Neural cell (in vitro differentiated cells): Measurements from ENCODE around the gene DTNBP1. TPM values are rescaled to one million over a fixed set of nuclear protein-coding genes. Genes with fewer than 3 reads are reported as not detected.

Source experiments
- H2AFZ ChIP-seq: fragments of 200-600, 300-800 bp; sonication (generic), shearing (Covaris generic); 2 replicates; pipeline ENCODE4 v1.6.0; 2014; ENCODE audit warnings: low read depth, mild to moderate bottlenecking, antibody characterized with exemption, low read length, moderate library complexity
- H3F3A ChIP-seq: fragments of 200-600 bp; shearing (Covaris generic); 2 replicates; pipeline ENCODE4 v1.6.1; 2016; ENCODE audit warnings: mild to moderate bottlenecking, moderate library complexity, mixed read lengths, antibody characterized with exemption, low read length; ENCODE audit not compliant: insufficient read depth, poor library complexity, severe bottlenecking
- H3K27ac ChIP-seq: fragments of 200-600, 300-800 bp; sonication (generic), shearing (Covaris generic); 2 replicates; pipeline ENCODE4 v1.5.1; 2014; ENCODE audit warnings: mild to moderate bottlenecking, low read length, moderate library complexity
- H3K27me3 ChIP-seq: fragments of 300-800, 200-600 bp; sonication (generic), shearing (Covaris generic); 2 replicates; pipeline ENCODE4 v1.6.0; 2014; ENCODE audit warnings: mild to moderate bottlenecking, low read depth, low read length, moderate library complexity; ENCODE audit not compliant: insufficient read depth
- H3K36me3 ChIP-seq: fragments of 300-800, 200-600 bp; sonication (generic), shearing (Covaris generic); 2 replicates; pipeline ENCODE4 v1.5.1; 2014; ENCODE audit warnings: mild to moderate bottlenecking, antibody characterized with exemption, low read length, moderate library complexity; ENCODE audit not compliant: insufficient read depth
- H3K4me2 ChIP-seq: fragments of 300-800, 200-600 bp; sonication (generic), shearing (Covaris generic); 2 replicates; pipeline ENCODE4 v1.6.0; 2014; ENCODE audit warnings: mild to moderate bottlenecking, low read length
- H3K4me3 ChIP-seq: fragments of 300-800, 200-600 bp; sonication (generic), shearing (Covaris generic); 2 replicates; pipeline ENCODE4 v1.5.1; 2014; ENCODE audit warnings: mild to moderate bottlenecking, low read length, moderate library complexity
- H3K79me2 ChIP-seq: fragments of 200-600 bp; shearing (Covaris generic); replicated peaks from 2 replicates; pipeline ENCODE4 v1.6.0; 2014; ENCODE audit warnings: mild to moderate bottlenecking, low read length, moderate library complexity; ENCODE audit not compliant: insufficient read depth
- H3K9ac ChIP-seq: fragments of 300-800, 200-600 bp; sonication (generic), shearing (Covaris generic); 2 replicates; pipeline ENCODE4 v1.6.1; 2016; ENCODE audit warnings: mild to moderate bottlenecking, low read length, mixed read lengths
- H3K9me2 ChIP-seq: fragments of 200-600 bp; shearing (Covaris generic); 2 replicates; pipeline ENCODE4 v1.6.1; 2016; ENCODE audit warnings: mild to moderate bottlenecking, low read length, mixed read lengths; ENCODE audit not compliant: insufficient read depth
- H3K9me3 ChIP-seq: fragments of 200-600, 300-800 bp; sonication (generic), shearing (Covaris generic); 2 replicates; pipeline ENCODE4 v1.6.1; 2016; ENCODE audit warnings: mild to moderate bottlenecking, mixed run types, low read length, moderate library complexity, mixed read lengths
- H4K20me1 ChIP-seq: fragments of 200-600 bp; shearing (Covaris generic); 2 replicates; pipeline ENCODE4 v1.6.1; 2016; ENCODE audit warnings: mild to moderate bottlenecking, mixed run types; ENCODE audit not compliant: insufficient read depth
- EP300 ChIP-seq: fragments of 450-650 bp; conservative IDR thresholded peaks from 2 replicates; pipeline ENCODE4 v1.6.1; 2014; ENCODE audit warnings: antibody characterized with exemption, mild to moderate bottlenecking, moderate library complexity; ENCODE audit not compliant: poor library complexity, severe bottlenecking
- EZH2 ChIP-seq: fragments of 200-600, 300-800 bp; shearing (Covaris generic), sonication (generic); IDR thresholded peaks from 2 replicates; pipeline ENCODE4 v1.6.1; 2014; ENCODE audit warnings: antibody characterized with exemption, low read length, borderline replicate concordance, mild to moderate bottlenecking; ENCODE audit not compliant: insufficient read depth, poor library complexity, severe bottlenecking
- MXI1 ChIP-seq: fragments of 450-650 bp; conservative IDR thresholded peaks from 2 replicates; pipeline ENCODE4 v1.6.1; 2014; ENCODE audit warnings: antibody characterized with exemption, mild to moderate bottlenecking; ENCODE audit not compliant: poor library complexity, severe bottlenecking
- POLR2AphosphoS5 ChIP-seq: IDR thresholded peaks from 2 replicates; pipeline ENCODE4 v1.6.1; 2012
- RAD21 ChIP-seq: fragments of 450-650 bp; conservative IDR thresholded peaks from 2 replicates; pipeline ENCODE4 v1.6.1; 2014; ENCODE audit warnings: antibody characterized with exemption, mild to moderate bottlenecking, moderate library complexity
- SMC3 ChIP-seq: fragments of 450-650 bp; conservative IDR thresholded peaks from 2 replicates; pipeline ENCODE4 v1.6.1; 2014; ENCODE audit warnings: antibody characterized with exemption, mild to moderate bottlenecking, moderate library complexity; ENCODE audit not compliant: poor library complexity
- TAF1 ChIP-seq: IDR thresholded peaks from 2 replicates; pipeline ENCODE4 v1.6.1; 2012; ENCODE audit warnings: low read depth
- polyA plus RNA-seq: library from polyadenylated mRNA; depleted of rRNA; stranded (reverse); fragments of >200 nt; gene quantifications from 2 replicates; pipeline ENCODE4 v1.2.3, GENCODE V29; 2014
- TF ChIP-seq, protein P1 (sequence below): fragments of 450-650 bp; IDR thresholded peaks from 2 replicates; pipeline ENCODE4 v1.5.1; 2014; ENCODE audit warnings: antibody characterized with exemption, mild to moderate bottlenecking, moderate library complexity; ENCODE audit not compliant: poor library complexity, severe bottlenecking
- TF ChIP-seq, protein P2 (sequence below): IDR thresholded peaks from 2 replicates; pipeline ENCODE4 v1.6.1; 2012; ENCODE audit warnings: borderline replicate concordance

The DTNBP1 gene
- polyA plus RNA-seq, 1 donor from 2014 or later, result 22.6 TPM

DNA sequence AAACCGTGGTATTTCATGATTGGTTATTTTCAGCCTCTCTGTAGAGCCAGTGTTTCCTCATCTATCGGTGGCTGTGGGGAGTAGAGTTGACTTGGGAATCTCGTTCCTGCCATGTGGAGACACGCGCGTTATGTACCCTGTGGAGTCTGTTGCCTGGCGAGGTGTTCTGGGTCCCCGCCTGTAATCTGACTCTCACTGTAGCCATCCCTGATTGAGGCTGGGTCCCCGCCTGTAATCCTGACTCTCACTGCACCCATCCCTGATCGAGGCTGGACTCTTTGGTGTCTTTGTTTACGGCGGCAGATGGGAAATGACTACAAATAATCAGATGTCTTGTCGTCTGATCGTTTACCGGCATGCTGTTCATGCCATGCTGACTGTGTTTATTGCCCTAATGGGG, 153.9 kb downstream of the DTNBP1 start:
- no peak overlapping the region for H2AFZ ChIP-seq
- H3K4me2 ChIP-seq, result no peak overlapping the region
- no peak overlapping the region for H3K27ac ChIP-seq
- peaks cover 11% of the 10 kb centered on the region for H3K36me3 ChIP-seq
- H3K9me3 ChIP-seq, result no peaks in the 10 kb centered on the region
- TF ChIP-seq MXI1 (no peak), EP300 (no peak), SMC3 (no peak), RAD21 (no peak)
- H3K79me2 ChIP-seq, result no peaks in the 10 kb centered on the region
- H3K4me3 ChIP-seq, result no peak overlapping the region
- no peak overlapping the region for H3K9ac ChIP-seq
- H3K9me2 ChIP-seq, result no peaks in the 10 kb centered on the region
- H4K20me1 ChIP-seq, result no peaks in the 10 kb centered on the region
- H3K27me3 ChIP-seq, result no peaks in the 10 kb centered on the region
- no peaks in the 10 kb centered on the region for H3F3A ChIP-seq

DNA sequence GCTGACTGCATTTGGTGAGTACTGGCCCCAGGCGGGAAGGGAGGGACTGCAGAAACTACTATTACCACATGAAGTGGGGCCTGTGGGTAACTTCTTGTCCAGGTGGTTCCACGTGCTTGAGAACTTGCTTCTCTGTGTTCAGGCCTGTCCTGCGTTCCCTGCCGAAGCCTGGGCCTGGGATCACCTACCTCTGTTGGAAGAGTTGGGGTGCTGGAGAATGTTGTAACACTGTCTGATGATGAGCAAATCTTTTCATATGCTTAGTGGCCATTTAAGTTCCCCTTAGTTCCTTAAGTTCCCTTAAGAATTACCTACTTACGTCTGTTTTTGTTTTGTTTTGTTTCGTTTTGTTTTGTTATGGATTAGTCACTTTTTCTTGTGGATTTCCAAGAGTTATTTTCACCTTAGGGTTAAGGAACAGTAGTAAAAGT, 154.4 kb downstream of the DTNBP1 start:
- H3K79me2 ChIP-seq, result no peaks in the 10 kb centered on the region
- no peak overlapping the region for H2AFZ ChIP-seq
- H3K27me3 ChIP-seq, result no peaks in the 10 kb centered on the region
- H4K20me1 ChIP-seq, result no peaks in the 10 kb centered on the region
- no peaks in the 10 kb centered on the region for H3F3A ChIP-seq
- no peak overlapping the region for H3K9ac ChIP-seq
- TF ChIP-seq EZH2 (no peak), EP300 (no peak), MXI1 (no peak), TAF1 (no peak), SMC3 (no peak), RAD21 (no peak), POLR2AphosphoS5 (no peak)
- TF ChIP-seq, protein P1, sequence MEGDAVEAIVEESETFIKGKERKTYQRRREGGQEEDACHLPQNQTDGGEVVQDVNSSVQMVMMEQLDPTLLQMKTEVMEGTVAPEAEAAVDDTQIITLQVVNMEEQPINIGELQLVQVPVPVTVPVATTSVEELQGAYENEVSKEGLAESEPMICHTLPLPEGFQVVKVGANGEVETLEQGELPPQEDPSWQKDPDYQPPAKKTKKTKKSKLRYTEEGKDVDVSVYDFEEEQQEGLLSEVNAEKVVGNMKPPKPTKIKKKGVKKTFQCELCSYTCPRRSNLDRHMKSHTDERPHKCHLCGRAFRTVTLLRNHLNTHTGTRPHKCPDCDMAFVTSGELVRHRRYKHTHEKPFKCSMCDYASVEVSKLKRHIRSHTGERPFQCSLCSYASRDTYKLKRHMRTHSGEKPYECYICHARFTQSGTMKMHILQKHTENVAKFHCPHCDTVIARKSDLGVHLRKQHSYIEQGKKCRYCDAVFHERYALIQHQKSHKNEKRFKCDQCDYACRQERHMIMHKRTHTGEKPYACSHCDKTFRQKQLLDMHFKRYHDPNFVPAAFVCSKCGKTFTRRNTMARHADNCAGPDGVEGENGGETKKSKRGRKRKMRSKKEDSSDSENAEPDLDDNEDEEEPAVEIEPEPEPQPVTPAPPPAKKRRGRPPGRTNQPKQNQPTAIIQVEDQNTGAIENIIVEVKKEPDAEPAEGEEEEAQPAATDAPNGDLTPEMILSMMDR, result no peak
- TF ChIP-seq, protein P2, sequence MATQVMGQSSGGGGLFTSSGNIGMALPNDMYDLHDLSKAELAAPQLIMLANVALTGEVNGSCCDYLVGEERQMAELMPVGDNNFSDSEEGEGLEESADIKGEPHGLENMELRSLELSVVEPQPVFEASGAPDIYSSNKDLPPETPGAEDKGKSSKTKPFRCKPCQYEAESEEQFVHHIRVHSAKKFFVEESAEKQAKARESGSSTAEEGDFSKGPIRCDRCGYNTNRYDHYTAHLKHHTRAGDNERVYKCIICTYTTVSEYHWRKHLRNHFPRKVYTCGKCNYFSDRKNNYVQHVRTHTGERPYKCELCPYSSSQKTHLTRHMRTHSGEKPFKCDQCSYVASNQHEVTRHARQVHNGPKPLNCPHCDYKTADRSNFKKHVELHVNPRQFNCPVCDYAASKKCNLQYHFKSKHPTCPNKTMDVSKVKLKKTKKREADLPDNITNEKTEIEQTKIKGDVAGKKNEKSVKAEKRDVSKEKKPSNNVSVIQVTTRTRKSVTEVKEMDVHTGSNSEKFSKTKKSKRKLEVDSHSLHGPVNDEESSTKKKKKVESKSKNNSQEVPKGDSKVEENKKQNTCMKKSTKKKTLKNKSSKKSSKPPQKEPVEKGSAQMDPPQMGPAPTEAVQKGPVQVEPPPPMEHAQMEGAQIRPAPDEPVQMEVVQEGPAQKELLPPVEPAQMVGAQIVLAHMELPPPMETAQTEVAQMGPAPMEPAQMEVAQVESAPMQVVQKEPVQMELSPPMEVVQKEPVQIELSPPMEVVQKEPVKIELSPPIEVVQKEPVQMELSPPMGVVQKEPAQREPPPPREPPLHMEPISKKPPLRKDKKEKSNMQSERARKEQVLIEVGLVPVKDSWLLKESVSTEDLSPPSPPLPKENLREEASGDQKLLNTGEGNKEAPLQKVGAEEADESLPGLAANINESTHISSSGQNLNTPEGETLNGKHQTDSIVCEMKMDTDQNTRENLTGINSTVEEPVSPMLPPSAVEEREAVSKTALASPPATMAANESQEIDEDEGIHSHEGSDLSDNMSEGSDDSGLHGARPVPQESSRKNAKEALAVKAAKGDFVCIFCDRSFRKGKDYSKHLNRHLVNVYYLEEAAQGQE, result no peak
- H3K9me3 ChIP-seq, result no peaks in the 10 kb centered on the region
- peaks cover 11% of the 10 kb centered on the region for H3K36me3 ChIP-seq
- no peak overlapping the region for H3K4me2 ChIP-seq
- no peaks in the 10 kb centered on the region for H3K9me2 ChIP-seq
- no peak overlapping the region for H3K4me3 ChIP-seq
- H3K27ac ChIP-seq, result no peak overlapping the region

DNA sequence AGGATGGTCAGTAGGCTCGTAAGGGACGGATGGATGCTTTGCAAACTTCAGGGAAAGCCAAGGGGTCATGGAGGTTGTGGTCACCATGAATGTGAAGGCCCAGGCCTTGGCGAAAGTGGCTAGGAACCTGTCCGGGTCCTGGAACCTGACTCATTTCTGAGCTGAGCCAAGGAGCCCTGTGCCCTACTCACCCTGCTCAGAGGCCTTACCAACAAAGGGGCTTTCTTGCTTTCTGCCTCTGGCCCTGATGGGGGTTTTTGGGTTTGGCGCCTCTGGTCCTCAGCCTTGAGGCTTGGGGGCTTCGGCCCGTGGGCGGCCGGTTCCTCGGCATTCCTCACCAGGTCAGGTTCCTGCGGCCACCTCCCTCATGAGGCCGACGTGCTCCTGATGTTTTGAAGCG, 155.1 kb downstream of the DTNBP1 start:
- H3K9ac ChIP-seq, result no peak overlapping the region
- no peaks in the 10 kb centered on the region for H3K27me3 ChIP-seq
- H3F3A ChIP-seq, result no peaks in the 10 kb centered on the region
- no peak overlapping the region for H3K4me2 ChIP-seq
- no peaks in the 10 kb centered on the region for H3K79me2 ChIP-seq
- H3K27ac ChIP-seq, result no peak overlapping the region
- H3K4me3 ChIP-seq, result no peak overlapping the region
- no peak overlapping the region for H2AFZ ChIP-seq
- H3K9me3 ChIP-seq, result no peaks in the 10 kb centered on the region
- no peaks in the 10 kb centered on the region for H4K20me1 ChIP-seq
- H3K9me2 ChIP-seq, result no peaks in the 10 kb centered on the region
- TF ChIP-seq POLR2AphosphoS5, result no peak
- no peak for TF ChIP-seq RAD21
- TF ChIP-seq TAF1, result no peak
- TF ChIP-seq, protein P1, result no peak
- TF ChIP-seq EP300, result no peak
- H3K36me3 ChIP-seq, result peaks cover 11% of the 10 kb centered on the region
